Neural crest cell (in vitro differentiated cells): ENCODE measurements around the gene EPDR1. TPM values are rescaled to one million over a fixed set of nuclear protein-coding genes. Genes with fewer than 3 reads are reported as not detected.

Experiments used
- DNase-seq: peaks from one replicate; pipeline ENCODE4 v3.0.0; 2021; ENCODE audit warnings: low read depth, mixed read lengths, low spot score
- H3K27ac Mint-ChIP-seq: one replicate; pipeline ENCODE4 v1.8.0; 2021; ENCODE audit warnings: mild to moderate bottlenecking, mixed read lengths; ENCODE audit not compliant: unreplicated experiment
- H3K27me3 Mint-ChIP-seq: 2 replicates; pipeline ENCODE4 v1.8.0; 2021; ENCODE audit warnings: low read depth, mild to moderate bottlenecking, mixed read lengths
- H3K36me3 Mint-ChIP-seq: 2 replicates; pipeline ENCODE4 v1.8.0; 2021; ENCODE audit warnings: low read depth, mild to moderate bottlenecking, mixed read lengths
- H3K4me1 Mint-ChIP-seq: 2 replicates; pipeline ENCODE4 v1.8.0; 2021; ENCODE audit warnings: mixed read lengths
- H3K4me3 Mint-ChIP-seq: one replicate; pipeline ENCODE4 v1.8.0; 2021; ENCODE audit warnings: mild to moderate bottlenecking, mixed read lengths
- H3K9me3 Mint-ChIP-seq: 2 replicates; pipeline ENCODE4 v1.8.0; 2021; ENCODE audit warnings: mixed read lengths
- CTCF ChIP-seq: fragments of 200-600 bp; sonication (generic); conservative IDR thresholded peaks from 2 replicates; pipeline ENCODE4 v1.5.0; 2021; ENCODE audit warnings: antibody characterized with exemption, mild to moderate bottlenecking
- total RNA-seq: library from RNA; stranded (reverse); gene quantifications from 2 replicates; pipeline ENCODE4 v1.2.1, GENCODE V29; 2021

The EPDR1 gene
- total RNA-seq, 1 donor from 2014 or later, result 4.1 TPM

GRCh38 chr7:37956791-37957190 lies 36.4 kb downstream of the EPDR1 start:
- Mint-ChIP-seq H3K36me3 (no peaks in the 10 kb centered on the region), H3K9me3 (no peaks in the 10 kb centered on the region), H3K27ac (no peak overlapping the region), H3K4me1 (no peaks in the 10 kb centered on the region), H3K27me3 (no peaks in the 10 kb centered on the region), H3K4me3 (no peak overlapping the region)
- no peak for TF ChIP-seq CTCF
- no peak for DNase-seq

GRCh38 chr7:37957221-37957970 lies 37.0 kb downstream of the EPDR1 start:
- H3K27me3 Mint-ChIP-seq, result no peaks in the 10 kb centered on the region
- no peak for DNase-seq
- H3K9me3 Mint-ChIP-seq, result no peaks in the 10 kb centered on the region
- H3K4me3 Mint-ChIP-seq, result no peak overlapping the region
- H3K27ac Mint-ChIP-seq, result no peak overlapping the region
- H3K4me1 Mint-ChIP-seq, result no peaks in the 10 kb centered on the region
- TF ChIP-seq CTCF, result no peak
- no peaks in the 10 kb centered on the region for H3K36me3 Mint-ChIP-seq

GRCh38 chr7:37960483-37960882 lies 40.0 kb downstream of the EPDR1 start:
- H3K36me3 Mint-ChIP-seq, result no peaks in the 10 kb centered on the region
- no peak overlapping the region for H3K27ac Mint-ChIP-seq
- H3K4me1 Mint-ChIP-seq, result no peaks in the 10 kb centered on the region
- no peak overlapping the region for H3K4me3 Mint-ChIP-seq
- TF ChIP-seq CTCF, result no peak
- H3K9me3 Mint-ChIP-seq, result no peaks in the 10 kb centered on the region
- H3K27me3 Mint-ChIP-seq, result no peaks in the 10 kb centered on the region
- DNase-seq, result no peak

GRCh38 chr7:37961251-37961650 lies 40.8 kb downstream of the EPDR1 start:
- no peak overlapping the region for H3K27ac Mint-ChIP-seq
- TF ChIP-seq CTCF, result no peak
- H3K9me3 Mint-ChIP-seq, result no peaks in the 10 kb centered on the region
- H3K4me3 Mint-ChIP-seq, result no peak overlapping the region
- no peaks in the 10 kb centered on the region for H3K27me3 Mint-ChIP-seq
- DNase-seq, result no peak
- H3K4me1 Mint-ChIP-seq, result no peaks in the 10 kb centered on the region
- no peaks in the 10 kb centered on the region for H3K36me3 Mint-ChIP-seq

- no peak for TF ChIP-seq CTCF
- no peak overlapping the region for H3K27ac Mint-ChIP-seq
- H3K36me3 Mint-ChIP-seq, result no peaks in the 10 kb centered on the region
- H3K27me3 Mint-ChIP-seq, result no peaks in the 10 kb centered on the region
- H3K4me3 Mint-ChIP-seq, result no peak overlapping the region
- no peak for DNase-seq
- H3K4me1 Mint-ChIP-seq, result peaks cover 6% of the 10 kb centered on the region
- no peaks in the 10 kb centered on the region for H3K9me3 Mint-ChIP-seq
These were observed 43.8 kb downstream of the EPDR1 start for GRCh38 chr7:37964196-37964595.
